Stimulated activated effector memory CD8-positive, alpha-beta T cell treated with anti-CD3 and anti-CD28 coated beads, Interleukin-12 subunit alpha, Interleukin-12 subunit beta, amount 100 ng/mL, for 72 hours (primary cell): Measurements from ENCODE around the gene ZDBF2.
"Not testable (repeated sequence)": the region's sequence is repeated elsewhere in the genome, so short reads cannot be mapped to it uniquely, and the experiment has no call there.

Experiments
- ATAC-seq: fragments of 150-1000 bp; cut with Tn5 transposase; 2 replicates; pipeline ENCODE4 v1.10.0; 2021
- DNase-seq, 2 donors: peaks; one replicate each; pipeline ENCODE4 v3.0.0; 2021 to 2022; ENCODE audit warnings: low spot score in 2 of 2
- H3K27ac Mint-ChIP-seq: one replicate; pipeline ENCODE4 v1.8.0; 2022; ENCODE audit warnings: mild to moderate bottlenecking, mixed read lengths
- H3K36me3 Mint-ChIP-seq: one replicate; pipeline ENCODE4 v1.8.0; 2022; ENCODE audit warnings: mild to moderate bottlenecking, mixed read lengths
- H3K4me1 Mint-ChIP-seq: one replicate; pipeline ENCODE4 v1.8.0; 2022; ENCODE audit warnings: mixed read lengths
- H3K4me3 Mint-ChIP-seq: one replicate; pipeline ENCODE4 v1.8.0; 2022; ENCODE audit warnings: mild to moderate bottlenecking, mixed read lengths
- H3K9me3 Mint-ChIP-seq: one replicate; pipeline ENCODE4 v1.8.0; 2022; ENCODE audit warnings: mixed read lengths

Gene ZDBF2

DNA sequence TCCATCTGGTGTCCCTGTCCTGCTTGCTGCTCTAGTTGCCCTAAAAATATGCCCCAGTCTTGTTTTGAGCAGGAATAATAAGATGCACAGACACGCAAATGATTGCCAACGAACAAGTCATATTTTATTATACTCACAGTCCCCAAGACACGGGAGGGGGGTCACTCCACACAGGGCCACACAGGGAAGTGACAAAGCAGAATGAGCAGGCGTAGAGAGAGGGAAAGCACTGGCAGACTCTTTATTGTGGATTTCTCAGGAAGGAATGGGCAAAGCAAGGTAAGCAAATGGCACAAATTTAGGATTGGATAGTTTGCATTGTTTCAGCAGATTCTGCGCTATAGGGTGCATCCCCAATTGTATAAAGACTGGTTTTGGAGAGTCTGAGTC, 20.7 kb upstream of the ZDBF2 start:
- H3K4me1 Mint-ChIP-seq: peaks cover 5% of the 10 kb centered on the region
- ATAC-seq (no peak), DNase-seq (no peak)
- no peak overlapping the region for H3K4me3 Mint-ChIP-seq
- no peak overlapping the region for H3K27ac Mint-ChIP-seq
- no peaks in the 10 kb centered on the region for H3K9me3 Mint-ChIP-seq
- peaks cover 5% of the 10 kb centered on the region for H3K36me3 Mint-ChIP-seq

DNA sequence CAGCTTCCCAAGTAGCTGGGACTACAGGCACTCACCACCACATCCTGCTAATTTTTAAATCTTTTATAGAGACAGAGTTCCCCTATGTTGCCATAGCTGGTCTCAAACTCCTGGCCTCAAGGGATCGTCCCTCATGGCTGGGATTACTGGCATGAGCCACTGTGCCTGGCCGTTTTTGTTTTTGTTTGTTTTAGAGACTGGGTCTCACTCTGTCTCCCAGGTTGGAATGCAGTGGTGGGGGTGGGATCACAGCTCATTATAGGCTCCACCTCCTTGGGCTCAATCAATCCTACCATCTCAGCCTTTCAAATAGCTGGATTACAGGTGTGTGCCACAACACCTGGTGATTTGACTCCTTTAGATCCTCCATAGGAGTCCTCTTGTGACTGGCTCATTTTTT, 19.5 kb upstream of the ZDBF2 start:
- H3K36me3 Mint-ChIP-seq: peaks cover 5% of the 10 kb centered on the region
- H3K4me3 Mint-ChIP-seq: no peak overlapping the region
- no peaks in the 10 kb centered on the region for H3K9me3 Mint-ChIP-seq
- no peak for ATAC-seq
- DNase-seq: no peak
- peaks cover 11% of the 10 kb centered on the region for H3K4me1 Mint-ChIP-seq
- H3K27ac Mint-ChIP-seq: no peak overlapping the region

DNA sequence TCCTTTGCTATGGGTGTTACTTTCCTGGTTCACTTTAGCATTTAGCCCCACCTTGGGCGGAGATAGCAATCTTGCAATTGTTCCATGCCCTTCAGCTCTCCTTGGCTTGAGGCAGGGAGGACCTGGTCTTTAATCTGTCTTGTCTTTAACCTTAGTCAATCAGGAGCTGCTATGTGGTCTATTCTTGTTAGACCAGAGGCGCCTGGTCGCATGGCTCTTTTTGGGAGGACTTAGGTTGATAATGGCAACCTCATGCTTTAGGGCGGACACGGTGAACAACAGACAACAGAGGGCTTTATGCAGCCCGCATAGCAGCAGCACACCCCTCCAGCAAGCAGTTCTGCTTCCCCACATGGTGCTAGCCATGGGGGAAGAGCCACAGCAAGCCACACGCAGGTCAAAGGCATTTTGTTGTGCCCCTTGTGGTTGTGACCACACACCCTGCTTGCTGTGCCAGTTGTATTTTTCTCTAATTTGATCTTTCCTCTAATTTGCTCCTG, 17.7 kb upstream of the ZDBF2 start:
- H3K9me3 Mint-ChIP-seq: no peaks in the 10 kb centered on the region
- no peak overlapping the region for H3K27ac Mint-ChIP-seq
- H3K36me3 Mint-ChIP-seq: peaks cover 5% of the 10 kb centered on the region
- ATAC-seq (no peak), DNase-seq (no peak)
- no peak overlapping the region for H3K4me3 Mint-ChIP-seq
- H3K4me1 Mint-ChIP-seq: peaks cover 11% of the 10 kb centered on the region

DNA sequence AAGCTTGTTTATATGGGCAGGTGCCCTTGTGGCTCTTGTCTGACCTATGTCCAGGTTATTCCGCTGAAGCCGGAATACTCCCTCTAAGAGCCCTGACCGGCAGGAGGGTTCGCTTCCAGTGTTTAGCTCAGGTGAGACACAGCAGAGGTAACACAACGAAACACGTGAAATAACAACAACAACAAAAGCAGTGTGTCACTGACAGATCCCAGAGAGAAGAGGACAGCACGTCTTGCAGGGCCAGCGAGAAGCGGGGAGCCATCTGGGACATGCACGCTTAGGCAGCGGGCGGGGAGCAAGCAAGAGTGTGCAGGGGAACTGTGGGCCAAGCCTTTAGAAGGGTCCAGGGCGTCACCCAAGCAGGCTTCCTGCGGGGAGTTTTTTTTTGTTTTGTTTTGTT, 17.1 kb upstream of the ZDBF2 start:
- Mint-ChIP-seq H3K4me1 (peaks cover 11% of the 10 kb centered on the region), H3K4me3 (no peak overlapping the region), H3K27ac (no peak overlapping the region), H3K36me3 (peaks cover 2% of the 10 kb centered on the region), H3K9me3 (no peaks in the 10 kb centered on the region)
- DNase-seq (no peak), ATAC-seq (no peak)

DNA sequence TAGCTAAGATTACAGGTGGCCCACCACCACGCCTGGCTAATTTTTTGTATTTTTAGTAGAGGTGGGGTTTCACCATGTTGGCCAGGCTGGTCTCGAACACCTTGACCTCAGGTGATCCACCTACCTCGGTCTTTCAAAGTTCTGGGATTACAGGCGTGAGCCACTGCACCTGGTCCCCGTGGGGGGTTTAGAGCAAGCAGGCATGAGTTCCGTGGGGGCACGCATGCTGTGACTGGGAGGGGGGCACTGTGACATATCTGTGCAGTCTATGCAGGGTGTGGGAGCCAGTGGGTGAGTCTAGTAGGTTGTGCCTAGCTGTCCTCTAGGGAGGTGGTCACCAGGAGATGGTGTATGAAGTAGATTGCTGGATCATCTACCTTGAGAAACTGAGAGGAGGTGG, 16.6 kb upstream of the ZDBF2 start:
- DNase-seq (no peak), ATAC-seq (no peak)
- no peak overlapping the region for H3K27ac Mint-ChIP-seq
- H3K9me3 Mint-ChIP-seq: no peaks in the 10 kb centered on the region
- H3K4me3 Mint-ChIP-seq: no peak overlapping the region
- peaks cover 11% of the 10 kb centered on the region for H3K4me1 Mint-ChIP-seq
- no peaks in the 10 kb centered on the region for H3K36me3 Mint-ChIP-seq

DNA sequence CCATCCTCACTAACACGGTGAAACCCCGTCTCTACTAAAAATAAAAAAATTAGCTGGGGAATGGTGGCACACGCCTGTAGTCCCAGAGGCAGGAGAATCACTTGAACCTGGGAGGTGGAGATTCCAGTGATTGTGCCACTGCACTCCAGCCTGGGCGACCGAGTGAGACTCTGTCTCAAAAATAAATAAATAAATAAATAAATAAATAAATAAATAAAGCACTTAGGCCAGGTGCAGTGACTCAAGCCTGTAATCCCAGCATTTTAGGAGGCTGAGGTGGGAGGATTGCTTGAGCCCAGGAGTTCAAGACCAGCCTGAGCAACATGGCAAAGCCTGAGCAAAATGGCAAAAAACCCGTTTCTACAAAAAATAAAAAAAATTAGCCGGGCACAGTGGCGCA, 15.8 kb upstream of the ZDBF2 start:
- ATAC-seq, H3K9me3 Mint-ChIP-seq, H3K36me3 Mint-ChIP-seq, H3K4me3 Mint-ChIP-seq, H3K27ac Mint-ChIP-seq, DNase-seq: not testable (repeated sequence)
- H3K4me1 Mint-ChIP-seq: peaks cover 11% of the 10 kb centered on the region

DNA sequence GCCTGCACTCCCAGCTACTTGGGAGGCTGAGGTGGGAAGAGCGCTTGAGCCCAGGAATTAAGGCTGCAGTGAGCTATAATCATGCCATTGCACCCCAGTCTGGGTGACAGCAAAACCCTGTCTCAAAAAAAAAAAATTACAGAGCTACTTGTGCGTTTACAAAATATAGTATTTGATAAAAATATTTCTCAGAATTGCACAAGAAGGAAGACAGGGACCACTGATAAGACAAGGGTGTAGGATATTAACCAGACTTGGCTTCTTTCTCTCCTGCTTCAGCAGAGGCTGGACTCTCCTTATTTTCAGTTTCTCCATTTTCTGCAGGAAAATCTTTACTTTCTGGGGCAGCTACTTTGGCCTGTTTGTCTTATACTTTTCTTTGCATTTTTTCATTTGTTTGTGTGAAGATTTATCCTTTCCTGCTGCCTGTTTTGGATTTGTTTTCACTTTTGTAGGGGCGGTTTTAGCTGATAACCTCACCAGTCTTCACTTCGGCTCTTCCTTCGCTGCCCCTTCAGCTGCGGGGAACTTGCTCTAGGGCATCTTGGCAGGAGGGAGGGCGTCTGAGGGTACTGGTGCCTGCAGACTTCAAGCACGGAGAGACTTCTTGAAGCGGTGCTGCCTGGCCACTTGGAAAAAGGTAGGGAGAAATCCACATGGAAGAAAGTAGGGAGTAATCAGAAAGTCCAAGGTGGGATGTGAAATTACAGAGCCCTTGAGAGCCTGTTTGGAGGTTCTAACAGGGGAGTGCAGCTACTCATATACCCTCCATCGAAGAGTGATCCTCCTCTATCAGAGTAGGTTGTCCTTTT, 14.9 kb upstream of the ZDBF2 start:
- DNase-seq (no peak), ATAC-seq (no peak)
- Mint-ChIP-seq H3K4me1 (peaks cover 11% of the 10 kb centered on the region), H3K4me3 (no peak overlapping the region), H3K9me3 (no peaks in the 10 kb centered on the region), H3K36me3 (no peaks in the 10 kb centered on the region), H3K27ac (no peak overlapping the region)

DNA sequence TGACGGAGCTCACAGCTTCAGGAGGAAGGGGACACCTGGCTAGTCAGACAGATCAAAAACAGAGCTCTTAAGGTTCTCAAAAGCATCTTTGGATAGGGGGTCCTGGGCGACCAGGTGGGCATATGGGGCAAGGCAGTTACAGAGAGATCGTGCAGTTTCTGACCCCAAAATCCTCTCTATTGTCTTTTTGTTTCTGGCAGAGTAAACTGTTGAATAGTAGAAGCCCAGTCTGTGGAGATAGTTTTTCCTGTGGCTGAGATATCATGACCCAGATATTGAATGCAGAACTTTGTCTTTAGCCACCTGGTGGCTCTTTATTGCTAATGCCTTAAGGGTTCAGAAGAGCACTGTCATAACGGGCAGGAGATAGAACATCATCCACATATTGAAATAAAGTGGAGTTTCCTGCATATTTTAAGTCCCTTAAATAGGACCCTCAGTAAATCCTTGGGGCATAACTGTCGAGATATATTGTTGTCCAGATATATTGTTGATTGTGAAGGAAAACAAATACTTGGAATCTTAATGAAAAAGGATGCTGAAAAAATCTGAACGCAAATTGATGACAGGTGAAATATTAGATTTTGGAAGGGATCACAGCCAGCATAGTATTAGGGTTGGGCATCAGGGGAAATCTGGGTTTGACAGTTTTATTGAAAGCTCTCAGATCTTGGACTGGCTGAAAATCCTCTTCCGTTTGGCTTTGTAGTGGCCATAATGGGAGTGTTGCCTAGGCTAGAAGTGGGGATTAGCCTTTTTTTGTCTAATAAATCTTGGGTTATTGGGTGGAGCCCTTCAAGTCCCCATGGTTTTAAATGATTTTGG, 14.1 kb upstream of the ZDBF2 start:
- DNase-seq (no peak), ATAC-seq (peak; percentile 70)
- peaks cover 11% of the 10 kb centered on the region for H3K4me1 Mint-ChIP-seq
- H3K27ac Mint-ChIP-seq: no peak overlapping the region
- no peak overlapping the region for H3K4me3 Mint-ChIP-seq
- H3K9me3 Mint-ChIP-seq: no peaks in the 10 kb centered on the region
- H3K36me3 Mint-ChIP-seq: no peaks in the 10 kb centered on the region

DNA sequence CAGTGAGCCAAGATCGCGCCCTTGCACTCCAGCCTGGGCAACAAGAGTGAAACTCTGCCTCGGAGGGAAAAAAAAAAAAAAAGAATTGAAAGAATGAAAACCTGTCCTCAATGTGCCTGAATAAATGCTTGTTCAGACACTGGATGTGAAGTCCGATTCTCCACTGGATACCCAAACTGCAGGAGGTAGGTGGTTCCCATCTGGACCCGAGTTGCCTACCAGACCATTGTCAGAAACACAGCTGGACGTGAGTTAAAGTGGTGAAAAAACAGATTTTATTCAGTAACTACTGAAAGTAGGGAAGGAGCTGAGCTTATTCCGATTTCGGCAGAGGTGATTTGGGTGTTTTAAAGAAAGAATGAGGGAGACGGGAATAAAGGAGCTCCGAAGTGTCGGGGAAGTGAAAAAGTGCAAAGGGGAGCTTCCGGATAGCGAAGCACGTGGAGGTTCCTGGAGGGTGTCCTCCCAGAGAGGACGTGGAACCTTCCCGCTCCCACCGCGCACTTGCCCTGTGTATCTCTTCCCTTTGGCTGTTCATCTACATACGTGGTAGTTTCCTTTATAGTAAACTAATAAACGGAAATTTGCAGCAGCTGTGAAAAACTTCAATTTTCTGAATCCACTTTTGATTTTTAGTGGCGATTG, 10.4 kb upstream of the ZDBF2 start:
- ATAC-seq (no peak), DNase-seq (no peak)
- Mint-ChIP-seq H3K9me3 (no peaks in the 10 kb centered on the region), H3K27ac (no peak overlapping the region), H3K36me3 (no peaks in the 10 kb centered on the region), H3K4me3 (no peak overlapping the region), H3K4me1 (peaks cover 5% of the 10 kb centered on the region)

DNA sequence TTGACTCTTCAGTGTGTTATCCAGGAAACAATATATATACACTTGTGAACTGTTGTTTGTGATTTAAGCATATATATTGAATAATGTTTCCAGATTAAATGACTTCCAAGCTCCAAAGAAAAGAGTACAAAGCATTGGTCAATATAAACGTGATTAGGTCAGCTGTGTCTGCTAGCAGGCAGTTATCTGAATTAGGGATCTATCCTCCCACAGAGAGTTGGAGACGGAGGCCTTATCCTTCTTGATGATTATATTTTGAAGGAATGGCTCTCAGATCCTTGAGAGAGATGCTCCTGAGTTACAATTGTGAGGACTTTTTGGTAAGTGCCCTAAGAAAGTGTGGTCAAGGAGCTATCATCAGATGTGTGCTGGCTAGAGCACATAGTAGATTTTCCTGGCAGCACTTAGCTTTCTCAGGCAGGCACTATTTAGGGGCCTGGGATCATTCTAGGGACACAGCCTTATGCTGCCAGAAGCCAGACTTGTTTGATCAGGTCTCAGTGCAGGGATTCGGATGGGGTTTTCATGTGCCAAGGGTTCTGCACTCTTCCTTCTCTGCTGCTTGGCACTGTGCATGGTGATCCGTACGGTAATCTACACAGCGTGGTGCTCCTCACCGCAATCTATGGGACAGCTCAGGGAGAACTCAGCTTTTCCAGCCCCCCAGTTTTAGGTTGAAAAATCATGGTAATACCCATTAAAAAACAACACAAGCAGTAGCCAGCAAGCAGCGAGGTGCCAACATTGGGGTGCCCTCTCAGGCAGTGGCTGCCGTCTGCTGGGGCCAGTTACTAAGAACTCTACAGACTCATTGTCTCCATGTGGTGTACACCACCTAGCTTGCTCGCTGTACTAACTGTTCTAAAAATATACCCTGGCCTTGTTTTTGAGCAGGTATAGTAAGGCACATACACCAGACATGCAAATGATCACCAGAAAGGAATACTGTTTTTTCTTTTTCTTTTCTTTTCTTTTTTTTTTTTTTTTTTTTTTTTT, 8.0 kb upstream of the ZDBF2 start:
- DNase-seq (peak in 1 of 2 donors; percentile 33), ATAC-seq (no peak)
- no peaks in the 10 kb centered on the region for H3K9me3 Mint-ChIP-seq
- H3K4me3 Mint-ChIP-seq: no peak overlapping the region
- H3K4me1 Mint-ChIP-seq: no peaks in the 10 kb centered on the region
- H3K27ac Mint-ChIP-seq: no peak overlapping the region
- no peaks in the 10 kb centered on the region for H3K36me3 Mint-ChIP-seq

DNA sequence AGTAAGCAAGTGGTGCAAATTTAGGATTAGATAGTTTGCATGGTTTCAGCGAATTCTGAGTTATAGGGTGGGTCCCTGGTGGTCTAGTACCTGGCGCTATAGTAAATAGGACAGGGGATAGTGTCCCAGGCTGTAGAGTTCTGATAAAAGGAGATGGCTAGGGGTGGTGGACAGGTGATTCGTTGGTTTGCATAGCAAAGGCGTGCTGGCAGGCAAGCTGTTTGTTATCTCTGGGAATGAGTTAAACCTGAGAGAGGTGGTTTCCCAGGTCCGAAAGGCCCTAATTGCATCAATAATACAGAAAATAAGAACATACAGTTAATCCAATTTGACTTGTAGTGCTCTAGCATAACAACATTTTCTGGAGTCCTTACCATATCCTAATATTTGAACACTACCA, 6.9 kb upstream of the ZDBF2 start:
- Mint-ChIP-seq H3K4me1 (no peaks in the 10 kb centered on the region), H3K9me3 (no peaks in the 10 kb centered on the region), H3K27ac (no peak overlapping the region), H3K4me3 (no peak overlapping the region), H3K36me3 (no peaks in the 10 kb centered on the region)
- ATAC-seq (no peak), DNase-seq (peak in 1 of 2 donors; percentile 30)

DNA sequence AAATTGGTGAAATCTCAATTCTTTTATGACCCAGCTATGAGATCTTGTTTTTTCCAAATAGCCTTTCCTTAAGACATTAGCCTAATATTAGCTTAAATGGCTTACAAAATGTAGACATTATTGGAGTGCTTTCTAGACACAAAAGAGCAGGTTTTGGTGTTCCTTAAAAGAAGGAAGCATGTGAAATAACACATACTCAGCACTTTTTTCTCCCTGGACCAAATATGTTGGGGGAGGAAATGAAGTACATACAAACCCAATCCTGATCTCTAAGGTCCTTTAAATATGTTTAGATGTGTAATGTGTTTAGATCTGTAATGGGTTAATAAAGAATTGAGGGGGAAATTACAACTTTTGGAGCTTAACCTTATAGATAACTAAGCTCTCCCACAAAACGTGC, 3.4 kb upstream of the ZDBF2 start:
- peaks cover 23% of the 10 kb centered on the region for H3K4me1 Mint-ChIP-seq
- H3K4me3 Mint-ChIP-seq: no peak overlapping the region
- no peak for DNase-seq
- H3K36me3 Mint-ChIP-seq: peaks cover 6% of the 10 kb centered on the region
- ATAC-seq: no peak
- H3K9me3 Mint-ChIP-seq: no peaks in the 10 kb centered on the region
- no peak overlapping the region for H3K27ac Mint-ChIP-seq

DNA sequence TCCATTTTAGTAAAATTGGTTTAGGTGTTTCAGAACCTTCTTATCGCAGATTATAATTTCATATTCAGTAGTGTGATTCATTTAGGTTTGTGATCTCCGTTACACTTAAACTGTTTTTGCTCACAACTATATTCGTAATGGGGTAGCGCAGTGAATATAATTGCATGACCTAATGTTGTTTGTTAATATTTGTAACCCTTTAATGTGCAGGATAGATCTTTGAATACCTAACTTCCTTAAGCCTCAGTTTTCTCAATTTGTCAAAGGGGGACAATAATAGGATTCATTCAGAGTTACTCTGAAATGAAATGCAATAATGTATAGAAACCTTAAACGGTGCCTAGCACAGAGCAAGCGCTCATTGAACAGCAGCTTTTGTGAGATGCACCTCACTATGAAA, 558 bp upstream of the ZDBF2 start:
- H3K36me3 Mint-ChIP-seq: peaks cover 6% of the 10 kb centered on the region
- peaks cover 25% of the 10 kb centered on the region for H3K4me1 Mint-ChIP-seq
- H3K4me3 Mint-ChIP-seq: peak overlapping the region; percentile 78
- H3K27ac Mint-ChIP-seq: peak overlapping the region; percentile 89
- no peak for DNase-seq
- ATAC-seq: peak; percentile 15
- H3K9me3 Mint-ChIP-seq: no peaks in the 10 kb centered on the region

DNA sequence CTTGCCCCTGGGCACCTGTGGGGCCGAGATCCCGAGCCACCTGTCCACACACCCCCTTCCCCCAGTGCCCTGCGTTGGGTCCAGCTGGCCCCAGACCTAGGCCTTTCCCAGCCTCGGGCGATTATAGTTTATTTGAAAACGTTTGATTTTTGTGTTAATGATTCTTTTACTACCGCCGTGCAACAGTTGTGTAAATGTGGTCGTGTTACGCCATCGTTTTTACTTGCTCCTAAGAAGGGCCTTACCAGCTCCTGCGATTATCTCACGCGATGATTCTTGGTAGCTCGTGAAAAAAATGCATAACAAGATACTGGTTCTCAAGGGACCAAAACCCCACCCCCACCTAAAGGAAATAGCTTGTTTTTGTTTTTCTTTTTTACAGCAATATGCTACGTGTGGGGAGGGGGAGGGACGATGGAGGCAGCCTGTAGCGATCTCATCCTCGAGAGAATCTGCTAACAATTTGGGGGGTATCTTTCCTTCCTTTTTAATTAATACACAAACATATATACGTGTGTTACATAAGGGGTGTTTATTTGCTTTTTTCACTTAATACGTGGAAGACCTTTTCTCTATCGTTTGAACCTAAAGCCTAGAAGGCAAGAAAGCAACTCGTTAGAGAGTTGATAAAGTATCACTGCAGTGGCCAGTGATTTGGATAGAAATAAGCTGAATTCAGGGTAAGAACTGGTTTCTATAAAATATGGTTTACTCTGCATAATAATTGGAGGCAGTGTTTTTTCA, 1.0 kb downstream of the ZDBF2 start:
- no peaks in the 10 kb centered on the region for H3K9me3 Mint-ChIP-seq
- H3K36me3 Mint-ChIP-seq: peaks cover 12% of the 10 kb centered on the region
- peak overlapping the region; percentile 78 for H3K4me3 Mint-ChIP-seq
- peak in 1 of 2 donors; percentile 4 for DNase-seq
- H3K27ac Mint-ChIP-seq: peak overlapping the region; percentile 89
- peaks cover 25% of the 10 kb centered on the region for H3K4me1 Mint-ChIP-seq
- peak; percentile 57 for ATAC-seq
